HG03280 (cell line): Measurements from ENCODE around the gene CCDC7.

Experiments
- ATAC-seq: cut with Tn5 transposase; IDR thresholded peaks from one replicate; pipeline ENCODE4 v1.9.1; 2021; ENCODE audit warnings: mild to moderate bottlenecking, moderate library complexity; ENCODE audit not compliant: unreplicated experiment

The CCDC7 gene

DNA sequence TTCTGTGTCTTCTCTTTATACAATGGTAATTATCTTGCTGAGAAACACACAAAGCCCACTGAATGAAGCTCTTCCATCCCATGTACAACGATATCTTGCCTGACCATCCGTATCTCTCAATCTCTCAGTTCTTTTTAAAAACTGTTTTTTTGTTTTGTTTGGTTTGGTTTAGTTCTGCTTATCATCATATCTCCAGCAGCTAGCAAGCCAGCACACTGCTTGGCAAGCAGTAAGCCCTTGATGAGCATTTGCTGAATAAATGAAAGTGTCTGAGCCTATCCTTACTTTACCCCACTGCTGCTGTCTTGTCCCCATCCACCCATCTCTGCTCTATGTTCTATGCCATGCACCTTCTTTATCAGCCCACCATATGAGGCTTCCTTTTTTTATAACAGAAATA lies 477.9 kb downstream of the CCDC7 start:
- no peak for ATAC-seq
